GM21825 (cell line): ENCODE data around the gene KANK2.
"Not testable (repeated sequence)": the region's sequence is repeated elsewhere in the genome, so short reads cannot be mapped to it uniquely, and the experiment has no call there.

Experiments used
- ATAC-seq: cut with Tn5 transposase; IDR thresholded peaks from one replicate; pipeline ENCODE4 v1.9.1; 2021; ENCODE audit warnings: mild to moderate bottlenecking, moderate library complexity; ENCODE audit not compliant: unreplicated experiment

The KANK2 gene

DNA sequence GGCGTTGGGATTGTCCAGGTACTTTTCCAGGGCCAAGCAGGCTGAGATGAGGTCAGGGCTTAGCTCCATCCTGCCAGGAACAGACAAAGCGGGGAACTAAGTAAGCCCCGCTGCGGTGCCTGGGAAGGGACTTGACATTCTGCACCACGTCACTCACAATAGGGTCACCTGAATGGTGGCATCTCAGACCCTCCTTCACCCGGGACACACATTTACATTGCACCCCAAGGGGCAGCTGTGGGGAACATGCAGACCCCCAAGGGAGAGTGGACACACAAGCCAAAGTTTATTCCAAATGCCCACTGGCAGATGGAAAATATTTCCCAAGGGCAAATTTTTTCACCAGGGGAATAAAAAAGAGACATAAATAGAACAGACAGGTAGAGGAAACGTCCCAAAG, 21.4 kb downstream of the KANK2 start:
- ATAC-seq = no peak

DNA sequence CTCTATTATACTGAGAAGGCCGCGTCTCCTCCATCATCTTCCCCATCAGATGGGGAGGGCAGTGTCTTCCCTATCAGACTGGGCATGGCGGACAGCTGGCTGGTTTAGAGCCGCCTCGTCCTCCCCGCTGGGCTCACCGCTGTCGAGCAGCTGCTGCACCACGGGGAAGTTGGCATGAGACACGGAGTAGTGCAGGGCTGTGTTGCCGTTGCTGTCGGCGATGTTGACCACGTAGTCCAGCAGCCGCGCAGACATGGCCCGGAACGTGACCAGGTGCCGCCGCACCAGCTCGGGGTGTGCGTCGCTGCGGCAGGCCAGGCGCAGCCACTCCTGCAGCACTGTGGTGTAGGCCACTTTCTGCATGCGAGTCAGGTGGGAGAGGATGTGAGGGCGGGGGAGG, 23.0 kb downstream of the KANK2 start:
- ATAC-seq = no peak

DNA sequence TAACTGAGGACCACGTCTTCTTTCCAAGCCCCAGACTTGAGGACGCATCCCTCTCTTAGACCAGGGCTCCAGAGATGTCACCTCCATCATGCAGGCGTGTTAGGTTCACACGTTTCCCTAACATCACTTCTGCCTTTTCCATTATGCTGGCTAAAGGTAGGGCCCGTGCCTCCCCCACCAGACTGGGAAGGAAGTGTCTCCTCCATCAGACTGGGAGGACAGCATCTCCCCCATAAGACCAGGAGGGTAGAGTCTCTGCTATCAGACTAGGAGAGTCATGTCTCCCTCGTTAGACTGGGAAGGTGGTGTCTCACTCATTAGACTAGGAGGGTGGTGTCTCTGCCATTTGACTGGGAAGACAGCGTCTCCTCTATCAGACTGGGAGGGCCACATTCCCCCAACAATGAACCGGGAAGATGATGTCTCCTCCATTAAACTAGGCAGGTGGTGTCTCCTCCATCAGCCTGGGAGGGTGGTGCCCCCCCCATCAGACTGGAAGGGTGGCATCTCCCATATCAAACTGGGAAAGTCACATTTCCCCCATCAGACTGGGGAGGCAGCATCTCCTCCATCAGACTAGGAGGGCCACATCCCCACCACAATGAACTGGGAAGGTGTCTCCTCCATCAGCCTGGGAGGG, 23.7 kb downstream of the KANK2 start:
- ATAC-seq = no peak

DNA sequence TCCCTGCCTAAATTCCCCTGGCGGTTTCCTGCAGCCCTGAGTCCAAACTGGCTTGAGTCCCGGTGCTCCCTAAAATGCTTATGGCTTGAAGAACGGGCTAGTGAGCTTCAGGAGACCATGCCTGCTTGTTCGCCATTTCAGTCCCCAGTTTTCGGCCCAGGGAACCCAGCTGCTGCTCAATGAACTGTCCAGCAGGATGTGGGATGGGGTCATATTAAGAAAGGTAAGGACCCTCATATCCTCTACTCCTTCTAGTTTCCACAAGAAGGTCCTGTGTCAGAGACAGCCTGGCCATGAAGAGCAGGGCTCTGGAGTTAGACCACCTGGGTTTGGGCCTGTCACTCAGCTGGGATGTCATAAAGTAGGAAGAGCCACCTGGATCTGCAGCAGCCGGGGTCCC, 24.8 kb downstream of the KANK2 start:
- no peak for ATAC-seq

DNA sequence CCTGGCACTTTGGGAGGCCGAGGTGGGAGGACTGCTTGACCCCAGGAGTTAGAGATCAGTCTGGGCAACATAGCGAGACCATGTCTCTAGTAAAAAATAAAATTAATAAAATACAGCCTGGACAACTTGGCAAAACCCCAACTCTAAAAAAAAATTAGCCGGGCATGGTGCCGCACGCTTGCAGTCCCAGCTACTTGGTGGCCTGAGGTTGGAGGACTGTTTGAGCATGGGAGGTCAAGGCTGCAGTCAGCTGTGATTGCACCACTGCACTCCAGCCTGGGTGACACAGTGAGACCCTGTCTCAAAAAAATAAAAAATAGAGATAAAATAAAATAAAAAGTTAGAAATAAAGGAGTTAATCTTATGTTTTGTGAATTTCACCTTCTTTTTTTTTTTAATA, 26.2 kb downstream of the KANK2 start:
- ATAC-seq = no peak

DNA sequence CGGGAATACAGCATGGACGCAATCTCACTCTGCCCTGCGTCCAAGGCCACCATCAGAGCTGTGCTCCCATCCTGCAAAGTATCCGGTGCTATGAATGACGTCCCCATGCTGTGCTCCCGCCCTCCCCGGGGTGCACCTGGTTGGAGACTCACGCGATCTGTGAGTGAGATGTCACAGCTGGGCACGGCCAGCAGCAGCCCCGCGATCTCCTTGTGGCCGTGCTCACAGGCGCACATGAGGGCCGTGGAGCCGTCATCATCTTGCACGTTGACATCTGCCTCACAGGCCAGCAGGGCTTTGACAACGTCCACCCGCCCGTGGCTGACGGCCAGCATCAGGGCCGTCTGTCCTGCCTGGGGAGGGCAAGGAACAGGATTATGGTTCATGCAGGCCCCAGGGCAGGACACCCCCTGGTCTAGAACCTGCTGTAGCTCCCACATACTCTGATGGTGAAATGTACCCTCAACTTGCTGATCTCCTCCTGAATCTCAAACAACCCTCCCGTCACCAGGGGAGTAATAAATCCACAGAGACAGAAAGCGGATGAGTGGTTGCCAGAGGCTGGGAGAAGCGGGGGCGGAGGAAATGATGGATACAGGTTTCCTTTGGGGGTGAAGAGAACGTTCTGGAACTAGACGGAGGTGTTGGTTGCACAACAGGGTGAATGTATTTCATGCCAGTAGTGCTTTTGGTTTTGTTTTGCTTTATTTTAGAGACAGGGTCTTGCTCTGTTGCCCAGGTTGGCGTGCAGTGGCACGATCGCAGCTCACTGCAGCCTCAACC, 27.3 kb downstream of the KANK2 start:
- no peak for ATAC-seq

DNA sequence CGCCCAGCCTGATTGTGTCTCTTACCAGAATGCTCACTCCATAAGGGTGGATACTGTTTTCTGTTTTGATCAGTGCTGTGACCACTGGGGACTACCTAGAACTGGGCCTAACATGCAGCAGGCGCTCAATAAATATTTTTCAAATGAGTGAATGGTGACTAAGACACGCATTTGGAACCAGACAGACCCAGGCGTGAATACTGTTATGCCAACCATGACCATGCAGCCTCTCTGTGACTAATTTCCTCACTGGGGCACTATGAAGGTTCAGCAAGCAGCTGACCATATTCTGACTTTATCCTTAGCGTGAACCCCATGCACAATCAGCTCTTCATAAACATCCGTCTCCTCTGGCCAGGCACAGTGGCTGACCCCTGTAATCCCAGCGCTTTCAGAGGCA, 28.8 kb downstream of the KANK2 start:
- no peak for ATAC-seq

DNA sequence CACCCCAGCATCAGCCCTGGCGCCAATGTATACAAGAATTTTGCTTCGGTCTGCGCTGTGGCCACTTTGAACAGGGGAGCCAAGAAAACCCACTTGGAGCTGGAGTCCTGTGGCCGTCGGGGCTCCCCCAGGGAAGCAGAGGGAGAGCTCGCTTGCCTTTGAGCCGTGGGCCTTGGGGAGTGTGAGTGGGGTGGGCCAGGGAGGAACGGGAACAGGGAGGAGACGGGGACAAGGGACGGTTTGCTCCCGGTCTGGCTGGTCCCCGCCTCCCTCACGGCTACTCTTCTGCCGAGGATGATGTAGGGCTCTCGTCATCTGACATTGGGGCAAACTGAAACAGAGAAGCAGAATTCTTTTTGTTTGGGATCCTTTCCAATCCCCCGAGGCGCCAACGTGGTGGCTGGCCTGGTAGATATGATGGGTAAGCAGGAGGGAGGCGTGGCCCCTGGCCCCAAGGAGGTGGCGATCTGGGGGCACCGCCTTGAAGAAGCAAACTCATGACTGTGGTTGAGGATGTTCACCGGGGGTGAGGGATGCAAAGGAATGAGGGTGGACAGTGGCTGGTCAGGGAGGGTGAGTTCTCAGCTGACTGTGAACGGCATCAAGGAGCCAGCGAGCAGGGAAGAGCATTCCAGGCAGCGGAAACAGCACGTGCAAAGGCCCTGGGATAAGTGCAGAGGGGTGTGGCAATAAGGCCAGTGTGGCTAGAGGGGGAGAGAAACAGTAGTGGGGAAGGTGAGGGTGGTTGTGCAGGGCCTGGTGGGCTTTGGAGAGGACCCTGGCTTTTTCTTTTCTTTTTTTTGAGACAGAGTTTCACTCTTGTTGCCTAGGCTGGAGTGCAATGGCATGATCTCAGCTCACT, 30.8 kb downstream of the KANK2 start:
- no peak for ATAC-seq

DNA sequence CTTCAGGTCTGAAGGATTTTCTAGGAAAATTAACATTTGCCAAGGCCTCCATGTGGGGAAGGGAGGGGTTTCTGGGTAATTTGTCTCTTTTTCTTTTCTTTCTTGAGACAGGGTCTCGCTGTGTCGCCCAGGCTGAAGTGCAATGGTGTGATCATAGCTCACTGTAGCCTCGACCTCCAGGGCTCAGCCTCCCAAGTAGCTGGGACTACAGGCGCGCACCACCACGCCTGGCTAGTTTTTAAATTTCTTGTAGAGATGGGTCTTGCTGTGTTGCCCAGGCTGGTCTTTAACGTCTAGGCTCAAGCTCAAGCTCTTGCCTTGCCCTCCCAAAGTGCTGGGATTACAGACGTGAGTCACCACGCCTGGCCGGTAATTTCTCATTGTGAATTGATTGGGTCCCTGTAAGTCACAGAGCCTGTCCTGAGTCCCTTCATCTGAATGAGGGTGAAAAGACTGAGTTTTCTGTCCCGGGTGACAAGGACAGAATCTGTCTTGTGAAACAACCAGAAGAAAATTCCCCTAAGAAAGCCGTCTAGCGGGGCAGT, 31.8 kb downstream of the KANK2 start:
- no peak for ATAC-seq

DNA sequence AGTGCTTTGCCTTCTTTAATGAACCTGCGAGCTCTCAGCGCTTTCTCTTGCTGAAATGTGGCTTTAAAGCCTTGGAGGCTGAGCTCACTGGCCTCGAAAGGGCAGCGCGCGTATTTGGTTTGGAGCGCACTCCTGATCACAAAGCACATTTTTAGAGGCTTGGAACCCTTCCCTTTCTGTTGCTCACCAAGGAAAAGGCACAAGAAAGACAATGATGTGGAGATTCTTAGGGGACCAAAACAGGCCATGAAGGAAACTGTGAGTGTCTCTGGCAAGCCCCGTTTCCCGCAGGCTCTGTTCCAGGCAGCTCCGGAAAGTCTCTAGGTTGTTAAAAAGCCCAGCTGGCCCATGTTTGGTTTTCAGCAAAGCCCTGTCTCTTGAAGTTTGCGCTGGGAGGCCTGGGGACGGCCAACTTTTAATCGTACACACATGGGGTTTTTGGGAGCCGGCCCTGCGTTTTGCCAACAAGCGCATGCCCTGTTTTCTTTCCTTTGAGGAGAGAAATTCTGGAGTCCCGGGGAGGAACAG, 32.4 kb downstream of the KANK2 start:
- ATAC-seq = no peak

DNA sequence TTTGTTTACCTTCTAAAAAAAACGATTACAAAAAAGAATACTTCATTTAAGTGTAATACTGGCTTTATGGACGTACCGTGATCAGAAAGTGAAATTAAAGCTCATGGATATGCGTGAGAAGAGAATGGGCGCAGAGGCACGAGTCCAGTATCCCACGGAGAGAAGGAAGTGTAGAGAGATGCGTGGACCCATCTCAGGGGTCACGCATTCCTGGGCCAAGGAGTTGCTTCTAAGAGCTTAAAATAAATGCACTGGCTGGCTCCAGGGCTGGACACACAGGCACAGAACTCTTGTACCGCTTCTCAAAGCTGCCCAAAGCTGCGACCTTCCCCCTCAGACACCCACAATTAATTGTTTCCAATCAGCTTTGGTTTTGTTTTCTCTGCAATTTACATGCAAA, 33.0 kb downstream of the KANK2 start:
- no peak for ATAC-seq

DNA sequence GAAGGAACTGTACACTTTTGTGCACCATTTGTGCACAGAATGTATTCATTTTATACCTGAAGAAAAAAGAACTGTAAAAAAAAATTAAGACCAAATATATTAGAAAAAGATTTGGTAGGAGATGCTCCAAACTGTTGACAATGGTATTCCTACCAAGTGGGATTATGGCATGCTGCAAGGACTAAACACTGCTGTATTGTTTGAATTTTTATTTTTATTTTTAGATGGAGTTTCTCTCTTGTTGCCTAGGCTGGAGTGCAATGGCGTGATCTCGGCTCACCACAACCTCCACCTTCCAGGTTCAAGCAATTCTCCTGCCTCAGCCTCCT, 36.9 kb downstream of the KANK2 start:
- not testable (repeated sequence) for ATAC-seq

DNA sequence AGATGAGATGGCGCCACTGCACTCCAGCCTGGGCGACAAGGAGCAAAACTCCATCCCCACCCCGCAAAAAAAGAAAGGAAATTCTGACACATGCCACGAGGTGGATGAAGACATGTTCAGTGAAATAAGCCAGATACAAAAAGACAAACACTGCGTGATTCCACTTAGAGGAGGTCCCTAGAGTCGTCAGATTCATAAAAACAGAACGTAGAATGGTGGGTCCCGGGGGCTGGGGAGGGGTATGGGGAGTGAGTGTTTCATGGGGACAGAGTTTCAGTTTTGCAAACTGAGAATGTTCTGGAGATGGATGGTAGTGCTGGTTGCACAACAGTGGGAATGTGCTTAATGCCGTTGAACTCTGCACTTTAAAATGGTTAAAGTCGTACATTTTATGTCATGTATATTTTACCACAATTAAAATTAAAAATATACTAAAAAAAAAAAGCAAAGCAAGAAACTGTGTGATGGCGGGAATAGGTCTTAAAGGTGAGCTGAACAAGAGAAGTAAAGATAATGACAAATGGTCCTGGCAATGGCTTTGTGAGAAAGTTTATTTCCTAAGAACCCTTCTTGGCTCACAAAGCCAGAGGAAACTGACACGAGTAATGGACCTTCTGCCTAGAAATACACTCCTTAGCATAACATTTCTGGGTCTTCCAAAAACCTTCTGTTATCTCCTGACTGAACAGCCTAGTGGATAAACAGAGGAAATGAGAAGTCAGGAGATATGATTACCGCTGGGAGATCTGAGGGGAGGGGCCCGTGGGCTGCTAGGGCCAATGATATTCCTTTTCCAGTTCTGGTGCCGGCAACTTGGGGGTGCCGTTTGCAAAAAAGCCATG, 37.5 kb downstream of the KANK2 start:
- no peak for ATAC-seq

DNA sequence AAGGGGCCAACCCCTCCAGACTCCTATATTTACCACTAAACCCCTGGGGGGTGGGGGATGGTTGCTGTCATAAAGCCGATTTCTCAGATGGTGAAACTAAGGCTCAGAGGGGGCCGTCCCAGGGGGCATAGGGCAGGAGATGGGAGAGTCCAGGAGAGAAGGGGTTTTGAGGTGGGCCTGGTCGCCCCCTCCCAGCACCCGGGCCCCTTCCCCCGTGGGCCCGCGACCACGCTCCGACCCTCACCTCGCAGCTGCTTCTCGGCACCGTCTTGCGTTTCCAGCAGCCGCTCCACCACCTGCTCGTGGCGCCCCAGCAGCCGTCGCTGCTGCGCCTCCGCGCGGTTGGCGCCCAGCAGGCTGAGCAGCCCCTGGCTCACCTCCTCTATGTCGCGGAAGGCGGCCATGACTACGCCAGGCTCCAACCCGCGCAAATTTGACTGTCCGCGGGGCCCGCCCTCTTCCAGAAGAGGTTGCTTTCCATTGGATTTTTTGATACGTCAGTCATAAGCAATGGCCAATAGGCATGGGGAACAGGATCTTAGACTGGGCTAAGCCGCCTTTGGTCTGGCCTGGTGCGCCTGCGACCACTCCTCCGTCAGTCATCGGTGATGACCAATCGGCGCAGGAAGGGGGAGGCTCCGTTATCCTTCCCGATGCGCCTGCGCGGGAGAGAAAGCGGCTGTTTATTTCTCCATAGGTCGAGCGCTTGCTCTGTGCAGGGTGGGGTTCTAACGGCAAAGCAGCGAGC, 41.8 kb downstream of the KANK2 start, which contains the start of gene SPC24:
TSS of gene SPC24 (minus strand) at position 410 of the 748 bp plus-strand sequence. CDS start at position 404, 6 bp downstream.
- peak; percentile 97 for ATAC-seq

DNA sequence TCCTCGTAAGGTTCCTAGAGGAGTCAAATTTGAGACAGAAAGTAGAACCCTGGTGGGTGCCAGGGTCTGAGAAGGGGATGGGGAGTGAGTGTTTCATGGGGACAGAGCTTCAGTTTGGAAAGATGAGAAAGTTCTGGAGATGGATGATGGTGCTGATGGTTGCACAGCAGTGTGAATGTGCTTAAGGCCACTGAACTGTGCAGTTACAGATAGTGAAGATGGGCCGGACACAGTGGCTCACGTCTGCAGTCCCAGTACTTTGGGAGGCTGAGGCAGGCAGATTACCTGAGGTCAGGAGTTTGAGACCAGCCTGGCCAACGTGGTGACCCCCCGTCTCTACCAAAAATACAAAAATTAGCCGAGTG, 42.7 kb downstream of the KANK2 start:
- ATAC-seq = no peak

DNA sequence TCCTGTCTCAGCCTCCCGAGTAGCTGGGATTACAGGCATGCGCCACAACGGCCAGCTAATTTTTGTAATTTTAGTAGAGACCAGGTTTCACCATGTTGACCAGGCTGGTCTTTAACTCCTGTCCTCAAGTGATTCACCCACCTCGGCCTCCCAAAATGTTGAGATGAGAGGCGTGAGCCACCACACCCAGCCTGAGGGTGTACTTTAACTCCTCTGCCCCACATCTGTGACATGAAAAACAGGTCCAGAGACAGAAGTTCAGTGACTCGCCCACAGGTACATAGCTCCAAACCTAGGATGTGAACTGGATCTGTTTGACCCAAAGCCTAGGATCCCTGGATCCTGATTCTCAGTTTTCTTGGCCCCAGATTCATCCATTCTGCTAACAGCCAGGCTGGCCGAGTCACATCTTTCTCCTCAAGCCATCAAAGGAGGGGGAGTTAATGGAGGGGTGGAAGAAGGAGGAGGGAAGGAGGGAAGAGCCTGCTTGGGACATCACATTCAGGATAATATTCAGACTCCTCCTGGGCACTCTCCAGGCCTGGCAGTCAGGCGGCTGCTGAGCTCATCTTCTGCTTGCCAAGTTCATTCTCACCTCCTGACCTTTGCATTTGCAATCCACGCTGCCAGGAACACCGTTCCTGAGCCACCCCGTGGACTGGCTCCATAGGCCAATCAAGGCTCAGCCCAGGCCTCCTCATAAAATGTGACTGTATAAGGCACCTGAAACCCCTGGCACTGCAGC, 44.9 kb downstream of the KANK2 start:
- no peak for ATAC-seq

DNA sequence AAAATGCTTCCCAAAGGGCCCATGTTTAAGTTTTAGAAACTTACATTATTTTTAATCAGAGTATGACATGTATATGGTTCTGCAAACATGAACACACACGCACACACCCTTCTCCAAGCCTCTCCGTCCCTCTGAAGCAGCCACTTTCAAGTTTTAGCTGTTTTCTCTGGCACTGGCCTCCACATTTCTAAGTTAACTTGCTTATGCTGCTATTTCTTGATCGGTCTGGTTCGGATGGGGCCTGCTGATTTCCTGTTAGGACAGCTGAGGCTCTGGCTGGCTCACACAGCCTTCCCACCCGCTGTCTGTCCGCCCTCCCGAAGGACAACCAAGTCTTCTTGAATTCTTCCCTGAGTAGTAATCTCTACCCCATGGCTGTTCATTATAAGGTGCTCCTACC, 46.2 kb downstream of the KANK2 start:
- no peak for ATAC-seq

DNA sequence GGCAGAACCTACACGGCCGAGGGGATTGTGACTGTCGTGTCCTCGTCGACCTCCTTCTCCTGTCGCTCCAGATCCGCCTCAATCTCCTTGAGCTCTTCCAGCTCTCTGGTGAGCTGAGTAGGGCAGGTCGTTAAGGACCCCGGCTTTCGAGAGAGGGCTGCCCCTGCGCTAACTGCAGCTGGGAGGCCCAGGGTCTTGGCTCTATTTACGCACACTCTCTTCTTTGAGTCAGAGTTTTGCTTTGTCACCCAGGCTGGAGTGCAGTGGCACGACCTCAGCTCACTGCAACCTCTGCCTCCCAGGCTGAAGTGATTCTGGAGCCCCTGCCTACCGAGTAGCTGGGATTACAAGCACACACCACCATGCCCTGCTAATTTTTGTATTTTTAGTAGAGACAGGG, 49.3 kb downstream of the KANK2 start:
- no peak for ATAC-seq

DNA sequence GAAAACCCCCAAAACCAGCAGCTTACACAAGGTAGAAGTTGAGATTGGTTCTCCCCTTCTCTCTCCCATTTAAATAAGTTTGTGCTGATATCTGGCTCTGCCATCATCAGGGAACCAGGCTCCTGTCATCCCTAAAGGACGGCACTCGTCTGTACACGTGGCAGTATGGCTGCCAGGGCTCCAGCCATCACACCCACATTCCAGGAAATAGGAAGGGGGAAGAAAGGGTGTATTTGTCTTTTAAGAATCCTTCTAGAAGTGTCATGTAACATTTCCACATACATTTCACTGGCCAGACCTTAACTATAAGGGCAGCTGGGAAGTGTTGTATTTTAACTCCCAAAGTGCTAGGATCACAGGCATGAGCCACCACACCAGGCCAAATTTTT, 51.8 kb downstream of the KANK2 start:
- no peak for ATAC-seq
